ENCODE results near the gene HDDC3. TPM values are rescaled to one million over a fixed set of nuclear protein-coding genes. Genes with fewer than 3 reads are reported as not detected.
A peak's percentile ranks its signal among the peaks of the same experiment; 100 is the strongest.

HDDC3 gene
- polyA plus RNA-seq, 1 of the 3 experiments (the other 2 are of a cell fraction): 25.8 TPM

DNA sequence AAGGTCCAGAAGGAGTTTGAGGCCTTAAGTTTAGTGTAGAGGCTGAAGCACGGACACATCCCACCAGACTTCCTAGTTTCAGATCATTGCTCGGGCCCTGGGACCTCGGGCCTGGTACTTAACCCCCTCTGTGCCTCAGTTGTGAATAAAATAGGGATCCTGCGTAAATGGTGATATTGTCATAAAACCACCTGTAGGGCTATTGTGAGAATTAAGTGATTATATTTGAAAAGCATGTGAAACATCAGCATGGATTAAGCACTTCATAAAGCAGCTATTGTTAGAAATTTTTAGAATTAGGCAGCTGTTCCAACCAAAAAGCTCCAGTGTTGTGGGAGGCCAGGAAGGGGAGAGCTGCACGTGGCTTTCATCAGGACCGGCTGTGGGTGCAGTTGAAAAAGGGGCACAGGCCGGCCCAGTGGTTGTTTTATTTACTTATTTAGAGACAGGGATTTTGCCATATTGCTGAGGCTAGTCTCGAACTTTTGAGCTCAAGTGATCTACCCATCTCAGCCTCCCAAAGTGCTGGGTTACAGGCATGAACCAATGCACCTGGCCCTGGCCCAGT lies 26.8 kb upstream of the HDDC3 start:
- DNase-seq: no peak
- H3K4me2 ChIP-seq: no peak overlapping the region
- WGBS (ENCODE audit: low lambda C conversion rate): 87% methylated on average over 8 of the region's 8 CpGs
- H3K4me1 ChIP-seq (ENCODE audit: control insufficient read depth in 1 of 2, insufficient read depth in 2 of 2, low read depth in 1 of 2, low read length in 1 of 2): peaks cover 0 to 23% of the 10 kb centered on the region in 2 experiments; a peak in 1 of 4 replicates
- no peak overlapping the region for H3K4me3 ChIP-seq (ENCODE audit: low read depth in 2 of 2, low read length in 1 of 2)
- H3K9me2 ChIP-seq: no peaks in the 10 kb centered on the region
- no peaks in the 10 kb centered on the region for H4K20me1 ChIP-seq (ENCODE audit: insufficient read depth)
- no peak overlapping the region for H2AFZ ChIP-seq (ENCODE audit: low read depth)
- peaks cover 17 to 29% of the 10 kb centered on the region in 2 experiments for H3K36me3 ChIP-seq (replicated peaks in 1 of 2; ENCODE audit: control insufficient read depth in 1 of 2, insufficient read depth in 2 of 2, low read length in 1 of 2)
- POLR2A ChIA-PET: no interaction called here
- no peak overlapping the region for H3K27ac ChIP-seq (ENCODE audit: low read depth in 2 of 2, low read length in 1 of 2)
- CTCF ChIA-PET: interaction anchor here (1.5 to 10.8 kb wide), 6 partner anchors 10 to 92 kb away, joined by 5 to 186 read pairs (median 58); no protein-coding TSS in a partner anchor
- no peak for TF ChIP-seq POLR2AphosphoS5 (IDR thresholded peaks at IDR 0.05; ENCODE audit: low read depth, low read length)
- no peaks in the 10 kb centered on the region for H3K27me3 ChIP-seq (ENCODE audit: insufficient read depth)
- no peak overlapping the region for H3K9ac ChIP-seq
- no peaks in the 10 kb centered on the region for H3K9me3 ChIP-seq
- peaks cover 16% of the 10 kb centered on the region for H3F3A ChIP-seq (replicated peaks; ENCODE audit: insufficient read depth)
- H3K79me2 ChIP-seq (ENCODE audit: insufficient read depth): peaks cover 39% of the 10 kb centered on the region

GRCh38 chr15:90957791-90958190 lies 25.4 kb upstream of the HDDC3 start:
- peak overlapping the region; percentile 86 for H3K4me2 ChIP-seq
- WGBS (ENCODE audit: low lambda C conversion rate): 94% methylated on average over 6 of the region's 6 CpGs
- ChIA-PET CTCF (interaction anchor here (0.8 to 10.8 kb wide), 23 partner anchors 11 to 315 kb away, joined by 3 to 186 read pairs (median 16); partner anchors contain the start of genes HDDC3, PRC1, UNC45A and VPS33B), POLR2A (interaction anchor here (1.0 to 2.5 kb wide), 5 partner anchors 11 to 61 kb away, joined by 3 to 12 read pairs (median 3); partner anchors contain the start of genes HDDC3, PRC1 and UNC45A)
- no peaks in the 10 kb centered on the region for H3K9me2 ChIP-seq
- H3K27me3 ChIP-seq (ENCODE audit: insufficient read depth): no peaks in the 10 kb centered on the region
- peaks cover 0 to 23% of the 10 kb centered on the region in 2 experiments; a peak in 1 of 4 replicates for H3K4me1 ChIP-seq (ENCODE audit: control insufficient read depth in 1 of 2, insufficient read depth in 2 of 2, low read depth in 1 of 2, low read length in 1 of 2)
- peaks cover 30% of the 10 kb centered on the region for H3K79me2 ChIP-seq (ENCODE audit: insufficient read depth)
- peak overlapping the region in 1 of 2 experiments; percentile 2; a peak in 1 of 4 replicates for H3K27ac ChIP-seq (ENCODE audit: low read depth in 2 of 2, low read length in 1 of 2)
- H2AFZ ChIP-seq (ENCODE audit: low read depth): no peak overlapping the region
- H3K4me3 ChIP-seq (ENCODE audit: low read depth in 2 of 2, low read length in 1 of 2): peak overlapping the region in 1 of 2 experiments; percentile 76; a peak in 1 of 4 replicates
- peaks cover 6 to 35% of the 10 kb centered on the region in 2 experiments for H3K36me3 ChIP-seq (replicated peaks in 1 of 2; ENCODE audit: control insufficient read depth in 1 of 2, insufficient read depth in 2 of 2, low read length in 1 of 2)
- H4K20me1 ChIP-seq (ENCODE audit: insufficient read depth): no peaks in the 10 kb centered on the region
- no peak overlapping the region; the same call in 1 of the 2 replicates for H3K9ac ChIP-seq
- TF ChIP-seq NFIC (IDR thresholded peaks at IDR 0.05; ENCODE audit: borderline replicate concordance) (no peak), TEAD4 (IDR thresholded peaks at IDR 0.05; ENCODE audit: borderline replicate concordance, insufficient read depth) (no peak), MAX (IDR thresholded peaks at IDR 0.05; ENCODE audit: low read depth) (no peak), SMC3 (IDR thresholded peaks at IDR 0.05; ENCODE audit: low read depth, low read length) (no peak), YY1 (IDR thresholded peaks at IDR 0.05; ENCODE audit: low read depth) (no peak), NRF1 (IDR thresholded peaks at IDR 0.05; ENCODE audit: low read depth, low read length) (no peak)
- DNase-seq: peak; percentile 42
- H3K9me3 ChIP-seq: no peaks in the 10 kb centered on the region
- peaks cover 8% of the 10 kb centered on the region for H3F3A ChIP-seq (replicated peaks; ENCODE audit: insufficient read depth)

DNA sequence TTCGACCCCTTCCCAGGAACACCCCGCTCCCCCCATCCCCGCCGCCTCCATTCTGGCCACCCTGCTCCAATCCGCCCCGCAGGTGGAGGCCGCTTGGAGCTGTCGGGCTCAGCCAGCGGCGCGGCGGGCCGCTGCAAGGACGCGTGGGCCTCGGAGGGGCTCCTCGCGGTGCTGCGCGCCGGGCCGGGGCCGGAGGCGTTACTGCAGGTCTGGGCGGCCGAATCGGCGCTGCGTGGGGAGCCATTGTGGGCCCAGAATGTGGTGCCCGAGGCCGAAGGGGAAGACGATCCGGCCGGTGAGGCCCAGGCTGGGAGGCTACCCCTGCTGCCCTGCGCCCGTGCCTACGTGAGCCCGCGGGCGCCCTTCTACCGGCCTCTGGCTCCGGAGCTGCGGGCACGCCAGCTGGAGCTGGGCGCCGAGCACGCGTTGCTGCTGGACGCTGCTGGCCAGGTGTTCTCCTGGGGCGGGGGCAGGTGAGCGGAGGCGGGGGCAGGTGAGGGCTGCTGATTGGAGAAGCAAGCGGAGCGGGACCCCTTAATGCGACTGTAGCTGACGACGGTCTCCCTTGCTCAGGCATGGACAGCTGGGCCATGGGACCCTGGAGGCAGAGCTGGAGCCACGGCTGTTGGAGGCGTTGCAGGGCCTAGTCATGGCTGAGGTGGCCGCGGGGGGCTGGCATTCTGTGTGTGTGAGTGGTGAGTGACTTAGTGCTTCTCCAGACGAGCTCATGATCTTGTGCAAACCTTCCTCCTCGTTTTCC lies 24.9 kb upstream of the HDDC3 start:
- Histone ChIP-seq H3K79me2 (ENCODE audit: insufficient read depth) (peaks cover 30% of the 10 kb centered on the region), H3K4me2 (peak overlapping the region; percentile 86), H3K9me2 (no peaks in the 10 kb centered on the region), H3K4me1 (ENCODE audit: control insufficient read depth in 1 of 2, insufficient read depth in 2 of 2, low read depth in 1 of 2, low read length in 1 of 2) (peaks cover 0 to 23% of the 10 kb centered on the region in 2 experiments; a peak in 1 of 4 replicates), H4K20me1 (ENCODE audit: insufficient read depth) (no peaks in the 10 kb centered on the region), H3K36me3 (replicated peaks in 1 of 2; ENCODE audit: control insufficient read depth in 1 of 2, insufficient read depth in 2 of 2, low read length in 1 of 2) (peaks cover under 1 to 35% of the 10 kb centered on the region in 2 experiments), H3K27ac (ENCODE audit: low read depth in 2 of 2, low read length in 1 of 2) (peak overlapping the region in 1 of 2 experiments; percentile 48; a peak in 2 of 4 replicates), H3F3A (replicated peaks; ENCODE audit: insufficient read depth) (peaks cover 8% of the 10 kb centered on the region), H3K4me3 (ENCODE audit: low read depth in 2 of 2, low read length in 1 of 2) (peak overlapping the region; percentile 76 to 81), H3K9ac (peak overlapping the region; percentile 94), H3K27me3 (ENCODE audit: insufficient read depth) (no peaks in the 10 kb centered on the region), H2AFZ (ENCODE audit: low read depth) (peak overlapping the region; percentile 74; the same call in 1 of the 2 replicates), H3K9me3 (no peaks in the 10 kb centered on the region)
- ChIA-PET POLR2A (interaction anchor here (0.8 to 2.5 kb wide), 11 partner anchors 11 to 280 kb away, joined by 3 to 12 read pairs (median 4); partner anchors contain the start of genes HDDC3, PRC1, UNC45A and VPS33B), CTCF (interaction anchor here (0.6 to 10.8 kb wide), 55 partner anchors 10 to 1155 kb away, joined by 3 to 186 read pairs (median 5); partner anchors contain the start of genes HDDC3, MAN2A2, PRC1 and UNC45A)
- 42% methylated on average over 40 of the region's 63 CpGs for WGBS (ENCODE audit: low lambda C conversion rate)
- DNase-seq: peak; percentile 77
- TF ChIP-seq MXI1 (IDR thresholded peaks at IDR 0.05; ENCODE audit: low read depth, low read length) (peak; percentile 9; the same call in 1 of the 2 replicates), JUND (IDR thresholded peaks at IDR 0.05) (no peak)

Data from SK-N-SH (cell line).